Gastrocnemius medialis (tissue), 4 donors: ENCODE measurements around the gene PRKACB.

ENCODE experiments used
- POLR2A ChIP-seq, 2 donors: fragments of 450-650 bp; IDR thresholded peaks; one replicate each; pipeline ENCODE4 v1.6.1; 2017; ENCODE audit warnings: antibody characterized with exemption in 2 of 2, mild to moderate bottlenecking in 2 of 2, moderate library complexity in 2 of 2
- TF ChIP-seq, protein P1 (sequence below), 5 experiments: fragments of 450-650 bp in 3 of 5; fragments of 200-600 bp in 2 of 5; sonication (generic) in 2 of 5; IDR thresholded peaks in 4 of 5; conservative IDR thresholded peaks in 1 of 5; 1 replicate in 4 of 5; 2 replicates in 1 of 5; pipeline ENCODE4 v1.5.1; 2016 to 2019; ENCODE audit warnings: antibody characterized with exemption in 5 of 5, mild to moderate bottlenecking in 3 of 5, moderate library complexity in 3 of 5

DNA sequence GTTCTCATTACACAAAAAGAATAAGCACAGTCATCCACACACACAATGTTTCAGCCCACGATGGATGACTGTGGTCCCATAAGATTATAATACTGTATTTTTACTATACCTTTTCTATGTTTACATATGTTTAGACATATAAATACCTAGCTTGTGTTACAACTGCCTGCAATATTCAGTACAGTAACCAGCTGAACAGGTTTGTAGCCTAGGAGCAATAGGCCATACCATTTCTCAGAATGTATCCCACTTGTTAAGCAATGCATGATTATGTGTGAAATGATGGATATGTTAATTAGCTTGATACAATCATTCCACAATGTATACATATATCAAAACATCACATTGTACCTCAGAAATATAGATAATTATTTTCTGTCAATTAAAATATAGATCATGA lies 124.3 kb downstream of the PRKACB start:
- TF ChIP-seq POLR2A (IDR thresholded peaks at IDR 0.05) = no peak
- TF ChIP-seq, protein P1, sequence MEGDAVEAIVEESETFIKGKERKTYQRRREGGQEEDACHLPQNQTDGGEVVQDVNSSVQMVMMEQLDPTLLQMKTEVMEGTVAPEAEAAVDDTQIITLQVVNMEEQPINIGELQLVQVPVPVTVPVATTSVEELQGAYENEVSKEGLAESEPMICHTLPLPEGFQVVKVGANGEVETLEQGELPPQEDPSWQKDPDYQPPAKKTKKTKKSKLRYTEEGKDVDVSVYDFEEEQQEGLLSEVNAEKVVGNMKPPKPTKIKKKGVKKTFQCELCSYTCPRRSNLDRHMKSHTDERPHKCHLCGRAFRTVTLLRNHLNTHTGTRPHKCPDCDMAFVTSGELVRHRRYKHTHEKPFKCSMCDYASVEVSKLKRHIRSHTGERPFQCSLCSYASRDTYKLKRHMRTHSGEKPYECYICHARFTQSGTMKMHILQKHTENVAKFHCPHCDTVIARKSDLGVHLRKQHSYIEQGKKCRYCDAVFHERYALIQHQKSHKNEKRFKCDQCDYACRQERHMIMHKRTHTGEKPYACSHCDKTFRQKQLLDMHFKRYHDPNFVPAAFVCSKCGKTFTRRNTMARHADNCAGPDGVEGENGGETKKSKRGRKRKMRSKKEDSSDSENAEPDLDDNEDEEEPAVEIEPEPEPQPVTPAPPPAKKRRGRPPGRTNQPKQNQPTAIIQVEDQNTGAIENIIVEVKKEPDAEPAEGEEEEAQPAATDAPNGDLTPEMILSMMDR (IDR thresholded peaks at IDR 0.05 in 4 of 5, conservative IDR thresholded peaks at IDR 0.05 in 1 of 5) = no peak
